Astrocyte of the spinal cord (primary cell): ENCODE data around the gene MPV17L2.

Source experiments
- DNase-seq: peaks from one replicate; pipeline ENCODE4 v3.0.0; 2011; ENCODE audit warnings: low read depth, low spot score
- H3K4me3 ChIP-seq: 2 replicates; pipeline ENCODE4 v1.5.1; 2011; ENCODE audit warnings: low read depth, mild to moderate bottlenecking, low read length, moderate library complexity
- CTCF ChIP-seq: IDR thresholded peaks from 2 replicates; pipeline ENCODE4 v1.5.1; 2012; ENCODE audit warnings: low read depth, mild to moderate bottlenecking, low read length, inconsistent platforms
- in situ Hi-C: cut with HindIII; loops from 2 replicates; pipeline ENCODE4 v1.10.0; 2017; ENCODE audit warnings: low sequenced_read_pairs

The MPV17L2 gene

DNA sequence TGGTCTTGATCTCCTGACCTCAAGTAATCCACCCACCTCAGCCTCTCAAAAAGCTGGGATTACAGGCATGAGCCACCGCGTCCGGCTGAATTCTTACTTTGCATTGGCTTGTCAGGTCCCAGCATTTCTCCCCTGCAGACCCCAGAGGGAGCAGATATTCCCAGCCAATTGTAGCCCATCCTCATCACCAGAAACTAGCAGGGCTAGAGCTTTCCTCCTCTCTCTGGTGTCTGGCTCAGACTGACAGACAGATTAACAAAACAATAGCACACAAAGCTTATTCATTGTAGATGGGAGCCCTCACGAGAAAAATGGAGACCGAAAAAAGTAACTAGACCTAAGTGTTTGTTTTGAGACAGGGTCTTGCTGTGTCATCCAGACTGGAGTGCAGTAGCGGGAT, 7.5 kb upstream of the MPV17L2 start:
- in situ Hi-C loops, result no loop called here
- TF ChIP-seq CTCF, result no peak
- no peak for DNase-seq
- H3K4me3 ChIP-seq, result no peak overlapping the region

- no peak overlapping the region for H3K4me3 ChIP-seq
- in situ Hi-C loops, result no loop called here
- no peak for DNase-seq
- TF ChIP-seq CTCF, result no peak
These were observed 2.7 kb upstream of the MPV17L2 start for GRCh38 chr19:18190278-18190677.

DNA sequence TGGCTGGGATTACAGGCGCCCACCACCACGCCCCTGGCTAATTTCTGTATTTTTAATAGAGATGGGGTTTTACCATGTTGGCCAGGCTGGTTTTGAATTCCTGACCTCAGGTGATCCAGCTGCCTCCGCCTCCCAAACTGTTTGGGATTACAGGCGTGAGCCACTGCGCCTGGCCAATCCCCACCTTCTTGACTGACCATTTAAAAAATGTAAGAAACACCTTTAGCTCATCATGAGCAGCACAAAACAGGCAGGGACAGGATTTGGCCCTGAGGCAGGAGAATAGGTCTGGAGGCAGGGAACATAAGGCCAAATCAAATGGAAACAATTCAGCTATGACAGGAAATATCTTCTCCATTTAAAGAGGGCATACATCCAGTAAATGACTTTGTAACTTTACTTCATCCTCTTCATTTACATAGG, 1.4 kb upstream of the MPV17L2 start:
- no peak for DNase-seq
- TF ChIP-seq CTCF, result no peak
- peak overlapping the region; percentile 57 for H3K4me3 ChIP-seq
- in situ Hi-C loops, result no loop called here

- no peak for DNase-seq
- no peak for TF ChIP-seq CTCF
These were observed 566 bp downstream of the MPV17L2 start for GRCh38 chr19:18193388-18194180.

DNA sequence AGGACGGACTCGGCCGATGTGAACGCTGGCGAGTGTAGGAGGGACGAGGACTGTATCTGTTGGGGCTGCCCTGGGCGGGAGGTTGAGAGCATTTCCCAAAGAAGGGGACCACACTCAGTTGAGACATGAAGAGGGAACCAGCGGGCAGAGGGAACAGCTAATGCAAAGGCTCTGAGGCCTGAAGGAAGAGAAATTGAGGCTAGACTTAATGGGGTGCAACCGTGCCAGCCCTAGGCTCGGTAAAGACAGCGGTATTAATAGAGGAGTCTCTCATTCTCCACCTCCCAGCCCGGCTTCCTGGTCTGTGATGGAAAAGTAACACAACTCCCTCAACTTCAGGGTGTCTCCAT, 1.1 kb downstream of the MPV17L2 start:
- peak overlapping the region; percentile 81 for H3K4me3 ChIP-seq
- no peak for DNase-seq
- in situ Hi-C loops, result no loop called here
- no peak for TF ChIP-seq CTCF

More at GRCh38 chr19:18193388-18194180, 566 bp downstream of the MPV17L2 start:
- in situ Hi-C loops, result no loop called here
- peak overlapping the region; percentile 81 for H3K4me3 ChIP-seq

DNA sequence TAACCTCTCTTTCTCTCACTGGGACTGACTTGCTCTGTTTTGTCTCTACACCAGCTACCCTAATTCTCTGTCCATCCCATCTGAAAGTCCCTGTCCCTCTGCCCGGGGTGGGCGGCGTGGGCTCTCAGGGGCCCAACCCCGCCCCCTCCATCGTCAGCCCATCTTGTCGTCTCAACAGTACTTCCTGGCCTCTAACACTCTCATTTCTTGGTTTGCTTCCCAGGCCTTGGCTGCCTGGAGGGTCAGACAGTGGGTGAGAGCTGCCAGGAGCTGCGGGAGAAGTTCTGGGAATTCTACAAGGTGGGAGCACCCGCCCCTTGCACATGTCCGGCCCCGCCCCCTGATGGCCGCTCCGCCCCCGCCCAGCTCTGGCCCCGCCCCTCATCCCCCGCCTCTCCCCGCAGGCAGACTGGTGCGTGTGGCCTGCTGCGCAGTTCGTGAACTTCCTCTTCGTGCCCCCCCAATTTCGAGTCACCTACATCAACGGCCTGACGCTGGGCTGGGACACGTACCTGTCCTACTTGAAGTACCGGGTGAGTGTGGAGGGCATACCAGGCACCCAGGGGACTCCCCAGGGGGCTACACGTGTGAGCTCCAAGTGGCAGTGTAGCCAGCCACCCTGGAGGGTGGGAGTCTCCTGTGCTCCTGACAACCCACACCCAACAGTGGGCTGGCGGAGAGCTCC, 1.7 kb downstream of the MPV17L2 start:
- peak; percentile 37 for DNase-seq
- in situ Hi-C loops, result no loop called here
- H3K4me3 ChIP-seq, result no peak overlapping the region
- TF ChIP-seq CTCF, result no peak
